Esophagus (tissue), 2 donors: ENCODE results near the gene KLK6. TPM values are rescaled to one million over a fixed set of nuclear protein-coding genes. Genes with fewer than 3 reads are reported as not detected.

Experiments used
- H3K27ac ChIP-seq, 2 donors: one replicate each; pipeline ENCODE4 v1.5.1; 2013; ENCODE audit warnings: low read depth in 2 of 2, mild to moderate bottlenecking in 2 of 2, inconsistent platforms in 1 of 2, low read length in 1 of 2, moderate library complexity in 1 of 2
- H3K27me3 ChIP-seq, 2 donors: one replicate each; pipeline ENCODE4 v1.6.1; 2013; ENCODE audit warnings: low read length in 2 of 2, control low read depth in 1 of 2, mild to moderate bottlenecking in 1 of 2; ENCODE audit not compliant: insufficient read depth in 2 of 2, control insufficient read depth in 1 of 2
- H3K36me3 ChIP-seq, 2 donors: one replicate each; pipeline ENCODE4 v1.6.1; 2013; ENCODE audit warnings: low read length in 1 of 2; ENCODE audit not compliant: control insufficient read depth in 2 of 2, insufficient read depth in 2 of 2
- H3K4me1 ChIP-seq, 2 donors: one replicate each; pipeline ENCODE4 v1.6.1; 2013; ENCODE audit warnings: low read length in 1 of 2; ENCODE audit not compliant: control insufficient read depth in 2 of 2, insufficient read depth in 2 of 2
- H3K4me3 ChIP-seq, 2 donors: one replicate each; pipeline ENCODE4 v1.5.1; 2013; ENCODE audit warnings: low read length in 2 of 2, mild to moderate bottlenecking in 2 of 2, low read depth in 1 of 2, moderate library complexity in 1 of 2
- H3K9me3 ChIP-seq, 2 donors: one replicate each; pipeline ENCODE4 v1.6.1; 2013; ENCODE audit warnings: mild to moderate bottlenecking in 2 of 2, low read depth in 1 of 2, low read length in 1 of 2, moderate library complexity in 1 of 2; ENCODE audit not compliant: control insufficient read depth in 2 of 2, insufficient read depth in 1 of 2
- WGBS, 2 donors: extraction: QIAGEN DNeasy Blood & Tissue Kit; methylation state at CpG; one replicate each; pipeline ENCODE4 v1.1.7; 2013; 5-methylcytosine and 5-hydroxymethylcytosine counted together
- polyA plus RNA-seq, 2 donors: library from polyadenylated mRNA; stranded (reverse); fragments of 200-250 nt; gene quantifications; one replicate each; pipeline ENCODE4 v1.2.3, GENCODE V29; 2013
- donor health status: healthy with polysubstance abuse.
- donor health status: Bipolar disorder and iron deficiency.

The KLK6 gene
- polyA plus RNA-seq, 2 donors, result 32.8 to 64.6 TPM

GRCh38 chr19:50963381-50963780 lies 6.0 kb downstream of the KLK6 start:
- Histone ChIP-seq H3K36me3 (no peaks in the 10 kb centered on the region), H3K27me3 (no peaks in the 10 kb centered on the region), H3K9me3 (peaks cover 0 to 7% of the 10 kb centered on the region in 2 donors), H3K27ac (no peak overlapping the region), H3K4me1 (peaks cover 0 to 7% of the 10 kb centered on the region in 2 donors), H3K4me3 (no peak overlapping the region)
- 83 to 91% methylated on average over 6 of the region's 6 CpGs for WGBS, 2 donors

- H3K27me3 ChIP-seq, result no peaks in the 10 kb centered on the region
- peaks cover 0 to 4% of the 10 kb centered on the region in 2 donors for H3K4me1 ChIP-seq
- H3K27ac ChIP-seq, result no peak overlapping the region
- H3K4me3 ChIP-seq, result no peak overlapping the region
- whole genome bisulfite sequencing, 2 donors, result 95 to 98% methylated on average over 1 of the region's 1 CpG
- peaks cover 0 to 7% of the 10 kb centered on the region in 2 donors for H3K9me3 ChIP-seq
- H3K36me3 ChIP-seq, result no peaks in the 10 kb centered on the region
Measured at GRCh38 chr19:50962245-50962644, 7.1 kb downstream of the KLK6 start.

GRCh38 chr19:50959731-50960500 lies 9.5 kb downstream of the KLK6 start:
- no peaks in the 10 kb centered on the region for H3K4me1 ChIP-seq
- peaks cover 0 to 7% of the 10 kb centered on the region in 2 donors for H3K9me3 ChIP-seq
- H3K36me3 ChIP-seq, result no peaks in the 10 kb centered on the region
- no peak overlapping the region for H3K4me3 ChIP-seq
- H3K27me3 ChIP-seq, result no peaks in the 10 kb centered on the region
- H3K27ac ChIP-seq, result no peak overlapping the region
- WGBS, 2 donors, result 41% methylated on average over 6 to 8 of the region's 9 CpGs

GRCh38 chr19:50957587-50957986 lies 11.8 kb downstream of the KLK6 start:
- Histone ChIP-seq H3K9me3 (peaks cover 0 to 2% of the 10 kb centered on the region in 2 donors), H3K4me1 (peaks cover 0 to 2% of the 10 kb centered on the region in 2 donors), H3K36me3 (no peaks in the 10 kb centered on the region), H3K4me3 (no peak overlapping the region), H3K27me3 (no peaks in the 10 kb centered on the region), H3K27ac (no peak overlapping the region)
- 68 to 81% methylated on average over 8 of the region's 8 CpGs for WGBS, 2 donors

GRCh38 chr19:50952910-50953309 lies 16.5 kb downstream of the KLK6 start, which contains the start of gene KLK5:
Gene KLK5, minus strand, starts transcription at chr19:50953038. Its CDS starts 381 bp downstream, at chr19:50952657.
- peak within 1 kb of the TSS in 1 of 2 donors; percentile 28 for H3K4me3 ChIP-seq
- WGBS, 2 donors, result 7 to 15% methylated on average over 7 of the region's 7 CpGs
- no peak within 1 kb of the TSS for H3K27ac ChIP-seq

GRCh38 chr19:50949861-50950260 lies 19.5 kb downstream of the KLK6 start:
- Histone ChIP-seq H3K9me3 (no peaks in the 10 kb centered on the region), H3K27ac (no peak overlapping the region), H3K4me1 (peaks cover 0 to 2% of the 10 kb centered on the region in 2 donors), H3K4me3 (no peak overlapping the region), H3K27me3 (no peaks in the 10 kb centered on the region), H3K36me3 (no peaks in the 10 kb centered on the region)
- WGBS, 2 donors, result 62 to 73% methylated on average over 17 to 19 of the region's 19 CpGs

More at GRCh38 chr19:50952910-50953309, 16.5 kb downstream of the KLK6 start, which contains the start of gene KLK5:
- H3K9me3 ChIP-seq, result no peaks in the 10 kb centered on the region
- peaks cover 0 to 2% of the 10 kb centered on the region in 2 donors for H3K4me1 ChIP-seq
- H3K27me3 ChIP-seq, result no peaks in the 10 kb centered on the region
- no peaks in the 10 kb centered on the region for H3K36me3 ChIP-seq

- no peaks in the 10 kb centered on the region for H3K36me3 ChIP-seq
- H3K9me3 ChIP-seq, result no peaks in the 10 kb centered on the region
- H3K4me1 ChIP-seq, result no peaks in the 10 kb centered on the region
- no peaks in the 10 kb centered on the region for H3K27me3 ChIP-seq
- WGBS, 2 donors, result 80 to 81% methylated on average over 4 of the region's 4 CpGs
- H3K27ac ChIP-seq, result no peak overlapping the region
- no peak overlapping the region for H3K4me3 ChIP-seq
Measured at GRCh38 chr19:50947123-50947522, 22.3 kb downstream of the KLK6 start.

- H3K36me3 ChIP-seq, result no peaks in the 10 kb centered on the region
- no peaks in the 10 kb centered on the region for H3K4me1 ChIP-seq
- WGBS, 2 donors, result 69 to 73% methylated on average over 4 of the region's 4 CpGs
- no peak overlapping the region for H3K27ac ChIP-seq
- no peaks in the 10 kb centered on the region for H3K27me3 ChIP-seq
- H3K4me3 ChIP-seq, result no peak overlapping the region
- H3K9me3 ChIP-seq, result no peaks in the 10 kb centered on the region
Measured at GRCh38 chr19:50944795-50945194, 24.6 kb downstream of the KLK6 start.

GRCh38 chr19:50943074-50943828 lies 26.1 kb downstream of the KLK6 start:
- no peaks in the 10 kb centered on the region for H3K36me3 ChIP-seq
- WGBS, 2 donors, result 68 to 70% methylated on average over 10 of the region's 10 CpGs
- H3K9me3 ChIP-seq, result no peaks in the 10 kb centered on the region
- peak overlapping the region; percentile 61 to 87 for H3K27ac ChIP-seq
- no peaks in the 10 kb centered on the region for H3K27me3 ChIP-seq
- no peak overlapping the region for H3K4me3 ChIP-seq
- no peaks in the 10 kb centered on the region for H3K4me1 ChIP-seq
